Heart left ventricle (tissue), 16 donors: ENCODE measurements around the gene DAPL1. TPM values are rescaled to one million over a fixed set of nuclear protein-coding genes. Genes with fewer than 3 reads are reported as not detected.
"Not testable (repeated sequence)": the region's sequence is repeated elsewhere in the genome, so short reads cannot be mapped to it uniquely, and the experiment has no call there.

ENCODE experiments used
- ATAC-seq, 4 donors: fragments of 200-7000 bp; cut with Tn5 transposase; one replicate each; pipeline ENCODE4 v1.9.1; 2020 to 2022; ENCODE audit warnings: moderate library complexity in 4 of 4, mild to moderate bottlenecking in 3 of 4, moderate number of reproducible peaks in 1 of 4
- DNase-seq, 5 donors: peaks; one replicate each; pipeline ENCODE4 v3.0.0-alpha.2; 2020
- H3K27ac ChIP-seq, 12 donors: fragments of 200-600 bp; sonication (generic) in 4 of 12; one replicate each; pipeline versions ENCODE4 v1.5.0 to v1.8.0; 2016 to 2022; ENCODE audit warnings: mild to moderate bottlenecking in 2 of 12
- H3K27me3 ChIP-seq, 9 donors: fragments of 200-600 bp; sonication (generic) in 2 of 9; one replicate each; pipeline versions ENCODE4 v1.5.1 to v1.8.0; 2016 to 2022; ENCODE audit warnings: mild to moderate bottlenecking in 3 of 9
- H3K36me3 ChIP-seq, 9 donors: fragments of 200-600 bp; sonication (generic) in 2 of 9; one replicate each; pipeline versions ENCODE4 v1.5.0 to v1.8.0; 2018 to 2022; ENCODE audit warnings: mild to moderate bottlenecking in 2 of 9
- H3K4me1 ChIP-seq, 12 donors: fragments of 200-600 bp; sonication (generic) in 4 of 12; one replicate each; pipeline versions ENCODE4 v1.5.0 to v1.8.0; 2016 to 2022; ENCODE audit warnings: mild to moderate bottlenecking in 3 of 12
- H3K4me3 ChIP-seq, 12 donors: fragments of 200-600 bp; sonication (generic) in 4 of 12; one replicate each; pipeline versions ENCODE4 v1.5.0 to v1.8.0; 2017 to 2022; ENCODE audit warnings: mild to moderate bottlenecking in 9 of 12, moderate library complexity in 4 of 12
- H3K9me3 ChIP-seq, 12 donors: fragments of 200-600 bp; sonication (generic) in 4 of 12; one replicate each; pipeline versions ENCODE4 v1.5.0 to v1.8.0; 2016 to 2022; ENCODE audit warnings: mild to moderate bottlenecking in 1 of 12
- CTCF ChIP-seq, 12 donors: fragments of 200-600 bp; sonication (generic) in 4 of 12; IDR thresholded peaks; one replicate each; pipeline versions ENCODE4 v1.5.0 to v1.8.0; 2018 to 2022; ENCODE audit warnings: antibody characterized with exemption in 12 of 12, mild to moderate bottlenecking in 5 of 12
- POLR2A ChIP-seq, 2 donors: fragments of 450-650 bp; IDR thresholded peaks; one replicate each; pipeline ENCODE4 v1.6.1; 2017; ENCODE audit warnings: antibody characterized with exemption in 2 of 2, mild to moderate bottlenecking in 2 of 2, moderate library complexity in 2 of 2
- WGBS, 4 donors: extraction: QIAGEN DNeasy Blood & Tissue Kit in 2 of 4; methylation state at CpG; one replicate each; pipeline versions ENCODE4 v1.1.5 to v1.1.7; 2013 to 2018; 5-methylcytosine and 5-hydroxymethylcytosine counted together
- intact Hi-C, 10 donors: fragments of 100-400 bp; cut with DNase I; formaldehyde crosslinking; loops; one replicate each; pipeline versions ENCODE4 v1.11.1 to v1.14.2; 2022
- polyA plus RNA-seq, 2 donors: library from polyadenylated mRNA; stranded (reverse); fragments of 200-250 nt; gene quantifications; one replicate each; pipeline ENCODE4 v1.2.3, GENCODE V29; 2013
- total RNA-seq, 9 donors: library from RNA; depleted of rRNA in 2 of 9; stranded (reverse); fragments of >200 nt in 2 of 9; fragmentation: NEBNext Ultra II Directional in 3 of 9; extraction: Animal tissue kit (Norgen Biotek cat#: 25700) in 3 of 9; gene quantifications; one replicate each; pipeline versions ENCODE4 v1.1.0 to v1.2.4, GENCODE V29; 2016 to 2023
- donor health status: ischemic (EF 13 %, LVEDD 7.1; RV severe dilation, severe dysfunction).
- donor health status: healthy with polysubstance abuse.
- donor health status: DM: no; HTN: yes; CAD: no.
- donor health status: DM: no; HTN: no; CAD: no.
- donor health status: ischemic (EF 25% LVEDD 6.9; RV normal size, moderate dysfunction).
- donor health status: ischemic (EF 25% LVEDD 5.7; RV mildly dilated, moderate dysfunction).
- donor health status: healthy.
- donor health status: DM: yes; HTN: yes; CAD: no.
- donor health status: ischemic (EF 35%, LVEDD 5.7; RV mildly dilated, moderate dysfunction).
- donor health status: nonischemic (EF 11% LVEDD 7.7; RV severe dilation, severe dysfunction).
- donor health status: DM: yes; HTN: yes; CAD: no.
- donor health status: PGD.
- donor health status: ischemic (EF 29% LVEDD 5.4; RV normal size, mild dysfunction).
- donor health status: nonischemic (EF 23%, LVEDD 6.1; RV moderate dilation, normal function).

DAPL1 gene
- total and polyA plus RNA-seq, 11 donors, result 1.3 TPM; not detected in 10

GRCh38 chr2:158841850-158842249 lies 46.7 kb downstream of the DAPL1 start:
- Histone ChIP-seq H3K9me3 (peaks cover 0 to 4% (median 0%) of the 10 kb centered on the region in 12 donors), H3K4me1 (peaks cover 0 to 25% (median 10%) of the 10 kb centered on the region in 12 donors), H3K4me3 (no peak overlapping the region), H3K27ac (peak overlapping the region in 3 of 12 donors; percentile 9 to 49 (median 37)), H3K36me3 (no peaks in the 10 kb centered on the region), H3K27me3 (no peaks in the 10 kb centered on the region)
- DNase-seq (no peak), ATAC-seq (peak in 3 of 4 donors; percentile 47 to 85 (median 68))
- no peak for TF ChIP-seq POLR2A (IDR thresholded peaks at IDR 0.05)
- no peak for TF ChIP-seq CTCF (IDR thresholded peaks at IDR 0.05)
- intact Hi-C loops, result no loop called here

DNA sequence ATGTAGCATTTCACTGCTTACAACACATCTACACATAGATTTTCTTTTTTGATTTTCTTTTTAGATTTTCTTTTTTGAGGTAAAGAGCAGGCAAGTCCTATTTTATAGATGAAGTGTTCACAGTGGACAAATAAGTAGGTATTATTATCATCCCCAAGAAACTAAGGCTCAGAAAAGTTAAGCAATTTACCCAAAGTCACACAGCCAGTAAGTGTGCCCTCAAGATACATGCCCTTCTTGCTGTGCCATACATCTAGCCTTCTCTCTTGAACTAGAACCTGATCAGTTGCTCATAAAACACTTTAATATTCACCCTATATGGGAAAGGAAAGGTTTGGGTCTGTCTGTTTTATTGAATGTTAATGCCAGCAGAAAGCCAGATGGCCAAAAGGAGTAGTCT lies 50.3 kb downstream of the DAPL1 start:
- H3K4me1 ChIP-seq, result peaks cover 0 to 25% (median 10%) of the 10 kb centered on the region in 12 donors
- intact Hi-C loops, result no loop called here
- no peaks in the 10 kb centered on the region for H3K27me3 ChIP-seq
- ATAC-seq (no peak), DNase-seq (no peak)
- H3K4me3 ChIP-seq, result no peak overlapping the region
- peaks cover 0 to 2% (median 0%) of the 10 kb centered on the region in 12 donors for H3K9me3 ChIP-seq
- no peak for TF ChIP-seq CTCF (IDR thresholded peaks at IDR 0.05)
- no peak for TF ChIP-seq POLR2A (IDR thresholded peaks at IDR 0.05)
- no peaks in the 10 kb centered on the region for H3K36me3 ChIP-seq
- H3K27ac ChIP-seq, result no peak overlapping the region

- H3K4me1 ChIP-seq, result peaks cover 0 to 25% (median 10%) of the 10 kb centered on the region in 12 donors
- peak in 3 of 4 donors; percentile 28 to 59 (median 46) for ATAC-seq
These were observed 50.7 kb downstream of the DAPL1 start for GRCh38 chr2:158845859-158846258.

GRCh38 chr2:158847526-158847925 lies 52.4 kb downstream of the DAPL1 start:
- DNase-seq, intact Hi-C loops, H3K27me3 ChIP-seq, H3K27ac ChIP-seq, ATAC-seq, H3K9me3 ChIP-seq, H3K36me3 ChIP-seq, H3K4me3 ChIP-seq: not testable (repeated sequence)
- 82 to 100% (median 94%) methylated on average over 2 of the region's 2 CpGs for WGBS, 4 donors
- peaks cover 0 to 15% (median 4%) of the 10 kb centered on the region in 12 donors for H3K4me1 ChIP-seq

More at GRCh38 chr2:158845859-158846258, 50.7 kb downstream of the DAPL1 start:
- H3K4me3 ChIP-seq, result no peak overlapping the region
- WGBS, 4 donors, result 25 to 38% (median 34%) methylated on average over 3 of the region's 3 CpGs
- no peak for DNase-seq
- no peak overlapping the region for H3K27ac ChIP-seq
- TF ChIP-seq CTCF (IDR thresholded peaks at IDR 0.05), result no peak
- no peak for TF ChIP-seq POLR2A (IDR thresholded peaks at IDR 0.05)
- H3K27me3 ChIP-seq, result no peaks in the 10 kb centered on the region
- intact Hi-C loops, result no loop called here
- no peaks in the 10 kb centered on the region for H3K36me3 ChIP-seq
- H3K9me3 ChIP-seq, result no peaks in the 10 kb centered on the region

GRCh38 chr2:158848031-158848970 lies 53.2 kb downstream of the DAPL1 start:
- H3K36me3 ChIP-seq, H3K9me3 ChIP-seq, intact Hi-C loops, ATAC-seq, H3K27me3 ChIP-seq, H3K27ac ChIP-seq, DNase-seq, H3K4me1 ChIP-seq, H3K4me3 ChIP-seq: not testable (repeated sequence)
- WGBS, 4 donors, result 76 to 93% (median 85%) methylated on average over 20 to 21 of the region's 22 CpGs

DNA sequence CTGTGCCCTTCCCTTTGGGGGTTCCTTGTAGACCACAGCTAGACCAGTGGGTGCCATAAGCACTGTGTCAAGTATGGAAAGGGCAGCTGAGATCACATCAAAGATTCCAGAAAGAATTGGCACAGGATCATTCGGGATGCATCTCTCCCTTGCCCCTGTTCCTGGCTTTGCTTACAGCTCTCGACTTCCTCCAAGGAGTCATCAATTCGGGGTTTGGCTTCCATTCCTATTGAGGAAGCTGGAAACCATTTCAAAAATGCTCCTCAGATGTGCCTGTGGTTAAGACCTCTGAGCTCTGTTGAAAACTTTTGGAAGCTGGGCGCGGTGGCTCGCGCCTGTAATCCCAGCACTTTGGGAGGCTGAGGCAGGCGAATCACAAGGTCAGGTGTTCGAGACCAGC lies 65.1 kb downstream of the DAPL1 start:
- H3K4me1 ChIP-seq, H3K27ac ChIP-seq, DNase-seq, H3K9me3 ChIP-seq, ATAC-seq, H3K27me3 ChIP-seq, H3K36me3 ChIP-seq, H3K4me3 ChIP-seq, intact Hi-C loops: not testable (repeated sequence)
- 86 to 95% (median 88%) methylated on average over 9 of the region's 9 CpGs for WGBS, 4 donors

- H3K36me3 ChIP-seq, H3K27me3 ChIP-seq, intact Hi-C loops, H3K9me3 ChIP-seq, DNase-seq, ATAC-seq, H3K4me1 ChIP-seq, H3K27ac ChIP-seq, H3K4me3 ChIP-seq: not testable (repeated sequence)
- 81 to 88% (median 82%) methylated on average over 10 of the region's 10 CpGs for WGBS, 4 donors
These were observed 66.5 kb downstream of the DAPL1 start for GRCh38 chr2:158861626-158862025.

GRCh38 chr2:158865469-158865868 lies 70.4 kb downstream of the DAPL1 start:
- ATAC-seq, H3K4me3 ChIP-seq, H3K9me3 ChIP-seq, H3K27ac ChIP-seq, H3K27me3 ChIP-seq, H3K36me3 ChIP-seq, intact Hi-C loops, DNase-seq, H3K4me1 ChIP-seq: not testable (repeated sequence)
- WGBS, 4 donors, result 93 to 96% (median 95%) methylated on average over 10 of the region's 10 CpGs
